Stimulated activated CD4-positive, alpha-beta T cell treated with anti-CD3 and anti-CD28 coated beads, Interleukin-15, amount 100 ng/mL, for 24 hours (primary cell): ENCODE data around the gene C1QA.

Experiments used
- DNase-seq: peaks from one replicate; pipeline ENCODE4 v3.0.0-alpha.2; 2020

C1QA gene

GRCh38 chr1:22676916-22677583 lies 40.6 kb downstream of the C1QA start:
- no peak for DNase-seq

DNA sequence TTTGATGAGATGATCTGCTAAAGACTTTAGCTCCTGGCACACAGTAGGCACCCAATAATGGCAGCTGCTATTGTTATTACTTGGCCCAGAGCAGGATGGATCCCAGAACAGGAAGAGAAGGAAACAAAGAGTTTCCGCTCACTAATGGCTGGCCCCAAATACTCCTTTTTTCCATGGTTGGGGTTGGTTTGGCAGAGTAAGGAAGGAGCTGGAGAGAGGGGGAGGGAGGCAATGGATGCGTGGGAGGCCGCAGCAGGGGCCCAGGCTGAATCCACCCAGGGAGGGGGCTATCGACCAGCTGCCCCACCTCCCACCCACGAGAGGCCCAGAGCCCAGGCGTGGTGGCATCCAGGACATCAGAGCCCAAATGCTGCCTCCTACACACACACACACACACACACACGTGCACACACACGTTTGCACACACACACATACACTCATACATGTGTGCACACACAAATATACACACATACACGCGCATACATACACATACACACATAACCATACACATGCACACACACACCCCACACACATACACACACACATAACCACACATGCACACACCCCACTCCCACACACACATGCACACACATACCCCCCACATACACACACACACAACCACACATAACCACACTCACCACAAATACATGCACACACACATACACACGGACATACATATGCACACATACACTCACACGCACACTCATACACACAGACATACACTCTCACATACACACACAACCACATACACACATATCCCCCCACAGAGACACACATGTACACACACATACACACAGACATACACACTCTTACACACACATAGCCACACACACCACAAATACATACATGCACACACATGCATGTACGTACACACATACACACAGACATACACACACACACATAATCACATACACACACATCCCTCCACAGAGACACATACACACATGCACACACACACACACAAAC lies 41.8 kb downstream of the C1QA start:
- DNase-seq: no peak

GRCh38 chr1:22680726-22681125 lies 44.3 kb downstream of the C1QA start:
- no peak for DNase-seq

- DNase-seq: no peak
Measured at GRCh38 chr1:22681556-22682276, 45.3 kb downstream of the C1QA start.

DNA sequence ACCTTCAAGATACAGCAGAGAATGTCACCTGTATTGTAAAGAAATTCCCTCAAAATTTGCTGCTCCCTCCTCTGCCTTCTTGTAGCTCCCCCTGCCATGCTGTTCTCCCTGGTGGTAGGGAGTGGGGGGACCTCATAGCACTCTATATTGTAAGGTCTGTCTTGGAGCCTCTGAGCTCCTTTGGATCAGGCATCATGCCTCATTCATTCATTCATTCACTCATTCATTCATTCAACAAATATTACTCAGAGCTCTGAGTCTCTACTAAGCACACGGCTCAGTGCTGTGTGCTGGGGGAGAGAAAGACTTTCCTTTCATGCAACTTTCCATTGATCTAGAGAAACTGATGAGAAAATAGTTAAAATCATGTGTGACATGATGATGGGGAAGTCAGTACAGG lies 47.1 kb downstream of the C1QA start:
- no peak for DNase-seq

DNA sequence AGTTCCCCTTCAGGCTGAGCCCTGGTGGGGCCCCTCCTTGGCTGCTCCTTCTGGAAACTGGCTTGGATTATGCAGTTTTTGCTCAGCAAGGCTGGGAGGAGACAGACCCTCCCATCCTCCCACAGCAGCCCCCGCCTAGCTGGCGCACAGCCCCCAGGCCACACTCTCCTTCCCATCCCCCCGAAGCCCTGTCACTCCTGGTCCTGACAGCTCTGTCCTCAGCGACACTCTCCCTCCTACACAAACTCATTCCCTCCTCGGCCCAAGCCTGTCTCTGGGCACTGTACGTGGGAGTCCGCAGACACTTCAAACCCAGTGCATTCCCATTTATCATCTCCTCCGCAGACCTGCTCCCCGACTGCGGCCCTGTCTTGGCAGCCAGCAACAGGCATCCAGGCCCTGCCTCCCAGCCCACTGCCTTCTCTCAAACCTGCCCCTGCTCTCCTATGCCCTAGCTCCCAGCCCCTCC lies 49.2 kb downstream of the C1QA start:
- no peak for DNase-seq

GRCh38 chr1:22687191-22687590 lies 50.8 kb downstream of the C1QA start:
- no peak for DNase-seq

DNA sequence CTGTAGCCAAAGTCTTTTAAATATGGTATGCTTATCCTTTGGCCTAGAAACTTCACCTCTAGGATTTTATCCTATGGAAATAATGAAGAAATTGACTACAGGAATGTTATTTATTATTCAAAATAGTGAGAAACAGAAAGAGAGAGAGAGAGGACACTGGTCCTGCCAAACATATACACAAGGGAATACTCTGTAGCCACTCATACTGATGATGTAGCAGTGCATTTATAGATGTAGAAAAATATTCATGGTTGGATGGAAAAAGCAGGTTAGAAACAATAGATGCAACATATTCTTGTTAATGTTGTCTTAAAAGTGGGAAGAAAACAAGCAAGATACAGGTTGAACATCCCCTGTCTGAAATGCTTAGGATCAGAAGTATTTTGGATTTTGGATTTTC lies 52.0 kb downstream of the C1QA start:
- no peak for DNase-seq
